ENCODE data around the gene NLRC5. TPM values are rescaled to one million over a fixed set of nuclear protein-coding genes. Genes with fewer than 3 reads are reported as not detected.

NLRC5 gene
- total RNA-seq, 1 experiment from 2014 or later, result 2.4 TPM

- Histone ChIP-seq H3K4me2 (ENCODE audit: insufficient read depth, insufficient read length, low read length) (no peak overlapping the region), H2BK5ac (ENCODE audit: insufficient read length, low read length) (no peak overlapping the region), H3K9ac (ENCODE audit: extremely low read depth, insufficient read length, low read length) (no peak overlapping the region), H3K4ac (ENCODE audit: low read depth, low read length) (no peak overlapping the region), H4K91ac (ENCODE audit: insufficient read length, low read depth, low read length) (no peak overlapping the region), H3K14ac (ENCODE audit: insufficient read depth, low read length) (no peak overlapping the region), H2BK15ac (ENCODE audit: low read depth, low read length) (no peak overlapping the region), H2BK120ac (ENCODE audit: low read depth, low read length, poor library complexity, severe bottlenecking) (no peak overlapping the region), H3K56ac (ENCODE audit: insufficient read length, low read depth, low read length) (no peak overlapping the region), H3K27ac (ENCODE audit: insufficient read length, low read depth, low read length) (no peak overlapping the region), H3K9me3 (ENCODE audit: control insufficient read depth, low read depth, low read length) (no peaks in the 10 kb centered on the region), H3K79me1 (ENCODE audit: insufficient read depth, low read depth, low read length, poor library complexity, severe bottlenecking) (no peaks in the 10 kb centered on the region), H3K23me2 (ENCODE audit: insufficient read length, low read depth, low read length, poor library complexity, severe bottlenecking) (no peaks in the 10 kb centered on the region), H3T11ph (ENCODE audit: low read length) (no peak overlapping the region), H4K8ac (replicated peaks; ENCODE audit: insufficient read length, low read depth, low read length) (no peak overlapping the region), H3K23ac (ENCODE audit: insufficient read length, low read depth, low read length) (no peak overlapping the region), H3K79me2 (ENCODE audit: insufficient read depth, low read length) (no peaks in the 10 kb centered on the region), H3K18ac (ENCODE audit: insufficient read length, low read depth, low read length) (no peak overlapping the region), H2AK5ac (ENCODE audit: insufficient read length, low read length) (no peak overlapping the region), H2BK20ac (ENCODE audit: low read depth, low read length, poor library complexity, severe bottlenecking) (no peak overlapping the region), H2BK12ac (ENCODE audit: insufficient read length, low read depth, low read length) (no peak overlapping the region), H3K4me1 (ENCODE audit: insufficient read depth, low read length) (no peaks in the 10 kb centered on the region; the same call in 1 of the 2 replicates), H4K20me1 (ENCODE audit: control insufficient read depth, insufficient read depth, insufficient read length) (no peaks in the 10 kb centered on the region), H3K27me3 (ENCODE audit: insufficient read depth, low read length) (no peaks in the 10 kb centered on the region), H4K5ac (ENCODE audit: insufficient read length, low read depth, low read length) (no peak overlapping the region), H2AFZ (ENCODE audit: low read length) (no peak overlapping the region)
- WGBS (ENCODE audit: extremely low coverage, insufficient read length, low lambda C conversion rate), result no CpG with 5 or more reads among the region's 2 CpGs
- DNase-seq, result no peak
- H3K36me3 Mint-ChIP-seq (ENCODE audit: insufficient read depth in 1 of 3, low read depth in 3 of 3), result no peaks in the 10 kb centered on the region
- H3K9me3 Mint-ChIP-seq, result no peaks in the 10 kb centered on the region
- H3K4me3 Mint-ChIP-seq, result no peak overlapping the region
- H3K4me1 Mint-ChIP-seq, result peaks cover 9 to 12% of the 10 kb centered on the region in 2 experiments; a peak in 3 of 4 replicates
- peaks cover 4% of the 10 kb centered on the region for H3K27me3 Mint-ChIP-seq (ENCODE audit: low read depth)
- no peak overlapping the region for H3K27ac Mint-ChIP-seq
- no peak for TF ChIP-seq CTCF (conservative IDR thresholded peaks at IDR 0.05)
These were observed 41.1 kb downstream of the NLRC5 start for GRCh38 chr16:57030346-57030902.

Measured in H9 (cell line).